ENCODE results near the gene EHD4. TPM values are rescaled to one million over a fixed set of nuclear protein-coding genes. Genes with fewer than 3 reads are reported as not detected.

The EHD4 gene
- 10 to 100 TPM; 12.8 to 45.2 (median 26.1) TPM for total RNA-seq

- intact Hi-C loops (cut with DNase I; ENCODE audit: low total_unique reads): no loop called here
- Histone ChIP-seq H3K27ac (peak within 1 kb of the TSS; percentile 75 to 82), H3K4me3 (peak within 1 kb of the TSS; percentile 40 to 93), H3K9me3 (no peaks in the 10 kb centered on the region), H3K4me1 (no peaks in the 10 kb centered on the region), H3K36me3 (no peaks in the 10 kb centered on the region), H3K27me3 (no peaks in the 10 kb centered on the region)
- peak; percentile 80 to 92 for TF ChIP-seq POLR2A (IDR thresholded peaks at IDR 0.05)
- peak; percentile 26 to 40 (median 34) for TF ChIP-seq CTCF (IDR thresholded peaks at IDR 0.05)
- peak; percentile 94 to 98 for DNase-seq
These were observed at the start of gene EHD4 for GRCh38 chr15:41972253-41973242. EHD4 (minus strand) TSS chr15:41972557; CDS start chr15:41972494, 63 bp downstream.

- TF ChIP-seq POLR2A (IDR thresholded peaks at IDR 0.05) (no peak), CTCF (IDR thresholded peaks at IDR 0.05) (no peak)
- intact Hi-C loops (cut with DNase I; ENCODE audit: low total_unique reads): no loop called here
- DNase-seq: no peak
- H3K27ac ChIP-seq: no peak overlapping the region
- H3K36me3 ChIP-seq: no peaks in the 10 kb centered on the region
- no peaks in the 10 kb centered on the region for H3K9me3 ChIP-seq
- H3K4me3 ChIP-seq: no peak overlapping the region
- no peaks in the 10 kb centered on the region for H3K27me3 ChIP-seq
- no peaks in the 10 kb centered on the region for H3K4me1 ChIP-seq
These were observed 49.2 kb upstream of the EHD4 start for GRCh38 chr15:42021593-42021992.

- no peak for TF ChIP-seq POLR2A (IDR thresholded peaks at IDR 0.05)
- no peak for TF ChIP-seq CTCF (IDR thresholded peaks at IDR 0.05)
- Histone ChIP-seq H3K9me3 (no peaks in the 10 kb centered on the region), H3K4me1 (no peaks in the 10 kb centered on the region), H3K27me3 (no peaks in the 10 kb centered on the region), H3K4me3 (no peak within 1 kb of the TSS), H3K36me3 (no peaks in the 10 kb centered on the region), H3K27ac (no peak within 1 kb of the TSS)
- intact Hi-C loops (cut with DNase I; ENCODE audit: low total_unique reads): no loop called here
- DNase-seq: no peak
These were observed 48.4 kb upstream of the EHD4 start, which contains the start of gene PLA2G4E for GRCh38 chr15:42020713-42021273. PLA2G4E (minus strand) TSS chr15:42021042; CDS start chr15:42021030, 12 bp downstream.

GRCh38 chr15:42018306-42019224 is 46.2 kb upstream of the EHD4 start:
- intact Hi-C loops (cut with DNase I; ENCODE audit: low total_unique reads): no loop called here

More at GRCh38 chr15:42018306-42019224, 46.2 kb upstream of the EHD4 start:
- Histone ChIP-seq H3K4me1 (no peaks in the 10 kb centered on the region), H3K36me3 (no peaks in the 10 kb centered on the region), H3K27me3 (no peaks in the 10 kb centered on the region), H3K9me3 (no peaks in the 10 kb centered on the region), H3K27ac (no peak overlapping the region), H3K4me3 (no peak overlapping the region)
- DNase-seq: no peak
- no peak for TF ChIP-seq CTCF (IDR thresholded peaks at IDR 0.05)
- no peak for TF ChIP-seq POLR2A (IDR thresholded peaks at IDR 0.05)
